ENCODE measurements around the gene HCN2. TPM values are rescaled to one million over a fixed set of nuclear protein-coding genes. Genes with fewer than 3 reads are reported as not detected.

HCN2 gene
- total and polyA plus RNA-seq, 9 of the 15 experiments (the other 6 are each of a cell fraction or from before 2014, with no cell fraction given), result 0.29 to 4.2 (median 0.82) TPM; not detected in 2

- TF ChIP-seq TAF1 (IDR thresholded peaks at IDR 0.05; ENCODE audit: control insufficient read depth, extremely low read depth, insufficient read depth, low read length, severe bottlenecking) (peak; percentile 45), IRF9 (tag; IDR thresholded peaks at IDR 0.05) (peak; percentile 57; the same call in 1 of the 2 replicates), TAL1 (IDR thresholded peaks at IDR 0.05) (peak; percentile 31; the same call in 1 of the 2 replicates), KDM4B (IDR thresholded peaks at IDR 0.05; ENCODE audit: borderline replicate concordance in 2 of 2, low read depth in 1 of 2) (no peak), TSHZ1 (CRISPR knock-in tag; IDR thresholded peaks at IDR 0.05) (no peak), BMI1 (IDR thresholded peaks at IDR 0.05; ENCODE audit: low read length) (no peak), PBX2 (CRISPR knock-in tag; IDR thresholded peaks at IDR 0.05; ENCODE audit: low read depth) (no peak), PBX2 (tag; conservative IDR thresholded peaks at IDR 0.05; ENCODE audit: low read depth) (peak; percentile 95), FOXJ2 (tag; IDR thresholded peaks at IDR 0.05) (no peak), ZBTB7A (IDR thresholded peaks at IDR 0.05; ENCODE audit: borderline replicate concordance, control insufficient read depth, low read depth, low read length) (peak; percentile 65; the same call in 1 of the 2 replicates), SMARCC2 (IDR thresholded peaks at IDR 0.05; ENCODE audit: low read depth) (peak; percentile 50; the same call in 1 of the 2 replicates), FUS (optimal IDR thresholded peaks at IDR 0.05; ENCODE audit: low read depth, low read length) (no peak)
- TF ChIP-seq, protein P1, sequence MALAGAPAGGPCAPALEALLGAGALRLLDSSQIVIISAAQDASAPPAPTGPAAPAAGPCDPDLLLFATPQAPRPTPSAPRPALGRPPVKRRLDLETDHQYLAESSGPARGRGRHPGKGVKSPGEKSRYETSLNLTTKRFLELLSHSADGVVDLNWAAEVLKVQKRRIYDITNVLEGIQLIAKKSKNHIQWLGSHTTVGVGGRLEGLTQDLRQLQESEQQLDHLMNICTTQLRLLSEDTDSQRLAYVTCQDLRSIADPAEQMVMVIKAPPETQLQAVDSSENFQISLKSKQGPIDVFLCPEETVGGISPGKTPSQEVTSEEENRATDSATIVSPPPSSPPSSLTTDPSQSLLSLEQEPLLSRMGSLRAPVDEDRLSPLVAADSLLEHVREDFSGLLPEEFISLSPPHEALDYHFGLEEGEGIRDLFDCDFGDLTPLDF (CRISPR knock-in tag; IDR thresholded peaks at IDR 0.05), result no peak
- TF ChIP-seq, protein P2, sequence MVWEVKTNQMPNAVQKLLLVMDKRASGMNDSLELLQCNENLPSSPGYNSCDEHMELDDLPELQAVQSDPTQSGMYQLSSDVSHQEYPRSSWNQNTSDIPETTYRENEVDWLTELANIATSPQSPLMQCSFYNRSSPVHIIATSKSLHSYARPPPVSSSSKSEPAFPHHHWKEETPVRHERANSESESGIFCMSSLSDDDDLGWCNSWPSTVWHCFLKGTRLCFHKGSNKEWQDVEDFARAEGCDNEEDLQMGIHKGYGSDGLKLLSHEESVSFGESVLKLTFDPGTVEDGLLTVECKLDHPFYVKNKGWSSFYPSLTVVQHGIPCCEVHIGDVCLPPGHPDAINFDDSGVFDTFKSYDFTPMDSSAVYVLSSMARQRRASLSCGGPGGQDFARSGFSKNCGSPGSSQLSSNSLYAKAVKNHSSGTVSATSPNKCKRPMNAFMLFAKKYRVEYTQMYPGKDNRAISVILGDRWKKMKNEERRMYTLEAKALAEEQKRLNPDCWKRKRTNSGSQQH (CRISPR knock-in tag; IDR thresholded peaks at IDR 0.05), result no peak
- TF ChIP-seq, protein P3, sequence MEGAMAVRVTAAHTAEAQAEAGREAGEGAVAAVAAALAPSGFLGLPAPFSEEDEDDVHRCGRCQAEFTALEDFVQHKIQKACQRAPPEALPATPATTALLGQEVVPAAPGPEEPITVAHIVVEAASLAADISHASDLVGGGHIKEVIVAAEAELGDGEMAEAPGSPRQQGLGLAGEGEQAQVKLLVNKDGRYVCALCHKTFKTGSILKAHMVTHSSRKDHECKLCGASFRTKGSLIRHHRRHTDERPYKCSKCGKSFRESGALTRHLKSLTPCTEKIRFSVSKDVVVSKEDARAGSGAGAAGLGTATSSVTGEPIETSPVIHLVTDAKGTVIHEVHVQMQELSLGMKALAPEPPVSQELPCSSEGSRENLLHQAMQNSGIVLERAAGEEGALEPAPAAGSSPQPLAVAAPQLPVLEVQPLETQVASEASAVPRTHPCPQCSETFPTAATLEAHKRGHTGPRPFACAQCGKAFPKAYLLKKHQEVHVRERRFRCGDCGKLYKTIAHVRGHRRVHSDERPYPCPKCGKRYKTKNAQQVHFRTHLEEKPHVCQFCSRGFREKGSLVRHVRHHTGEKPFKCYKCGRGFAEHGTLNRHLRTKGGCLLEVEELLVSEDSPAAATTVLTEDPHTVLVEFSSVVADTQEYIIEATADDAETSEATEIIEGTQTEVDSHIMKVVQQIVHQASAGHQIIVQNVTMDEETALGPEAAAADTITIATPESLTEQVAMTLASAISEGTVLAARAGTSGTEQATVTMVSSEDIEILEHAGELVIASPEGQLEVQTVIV (CRISPR knock-in tag; IDR thresholded peaks at IDR 0.05; ENCODE audit: borderline replicate concordance), result no peak
These were observed 23.3 kb upstream of the HCN2 start (continued) for GRCh38 chr19:566403-566802.
